Mucosa of rectum (tissue), 2 donors: ENCODE measurements around the gene PRRT4.

Experiments used
- H3K27ac ChIP-seq, 2 donors: one replicate each; pipeline ENCODE4 v1.7.0; 2013; ENCODE audit warnings: inconsistent platforms in 2 of 2, low read depth in 2 of 2, low read length in 2 of 2
- H3K27me3 ChIP-seq, 2 donors: one replicate each; pipeline ENCODE4 v1.7.0; 2013; ENCODE audit warnings: low read length in 2 of 2; ENCODE audit not compliant: control insufficient read depth in 2 of 2, insufficient read depth in 2 of 2
- H3K36me3 ChIP-seq, 2 donors: one replicate each; pipeline ENCODE4 v1.7.0; 2013; ENCODE audit warnings: low read length in 2 of 2; ENCODE audit not compliant: control insufficient read depth in 2 of 2, insufficient read depth in 2 of 2
- H3K4me1 ChIP-seq, 2 donors: one replicate each; pipeline ENCODE4 v1.7.0; 2013; ENCODE audit warnings: low read length in 2 of 2, mild to moderate bottlenecking in 1 of 2; ENCODE audit not compliant: control insufficient read depth in 2 of 2, insufficient read depth in 2 of 2
- H3K4me3 ChIP-seq, 2 donors: one replicate each; pipeline ENCODE4 v1.7.0; 2013; ENCODE audit warnings: low read length in 2 of 2
- H3K9ac ChIP-seq, 2 donors: one replicate each; pipeline ENCODE4 v1.7.0; 2013; ENCODE audit warnings: low read length in 2 of 2, low read depth in 1 of 2, mild to moderate bottlenecking in 1 of 2
- H3K9me3 ChIP-seq, 2 donors: one replicate each; pipeline ENCODE4 v1.7.0; 2013; ENCODE audit warnings: low read length in 2 of 2; ENCODE audit not compliant: control insufficient read depth in 2 of 2
- donor health status: healthy.
- donor health status: Normal muscosa, but diverticular disease.

The PRRT4 gene

DNA sequence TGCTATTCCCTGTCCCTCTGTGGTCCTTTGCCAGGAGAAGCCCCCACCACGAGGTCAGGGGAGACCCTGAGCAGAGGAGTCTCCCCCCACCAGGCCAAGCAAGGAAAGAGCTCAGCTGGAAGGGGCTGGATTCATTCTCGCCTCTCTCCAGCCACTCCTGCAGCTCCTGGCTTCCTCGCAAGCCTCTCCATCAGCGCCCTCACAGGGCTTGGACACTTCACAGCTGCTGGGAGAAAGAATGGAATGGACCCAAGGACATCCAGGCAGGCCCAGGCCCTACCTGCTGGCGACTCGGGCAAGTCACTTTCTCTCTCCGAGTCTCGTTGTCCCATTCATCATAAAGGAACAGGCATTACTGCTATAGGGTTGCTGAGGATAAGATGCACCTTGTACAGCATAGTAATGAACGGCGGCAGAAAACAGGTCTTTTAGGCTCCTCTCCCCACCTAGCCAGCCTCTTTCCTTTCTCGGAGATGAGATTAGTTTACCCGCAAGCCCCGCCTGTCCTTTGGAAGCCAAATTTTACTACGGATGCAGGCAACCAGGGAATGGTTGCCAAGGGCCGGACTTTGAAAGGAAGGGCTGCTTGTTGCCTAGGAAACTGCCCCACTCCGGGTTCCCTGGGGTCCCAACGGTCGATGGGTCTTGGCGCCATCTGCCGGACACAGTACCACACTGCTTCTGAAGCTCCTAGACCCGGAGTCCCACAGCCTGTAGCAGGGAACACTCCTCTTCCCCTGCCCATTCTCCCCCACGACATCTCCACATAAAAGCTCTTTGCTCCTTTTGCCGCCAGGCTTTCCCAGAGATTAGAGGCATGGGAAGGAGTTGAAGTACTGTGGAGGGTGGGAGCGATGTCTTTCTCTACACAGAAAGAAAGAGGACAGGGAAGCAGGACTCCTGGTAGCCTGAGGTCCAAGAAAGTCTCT lies 26.0 kb upstream of the PRRT4 start:
- H3K27me3 ChIP-seq, result peaks cover 0 to 2% of the 10 kb centered on the region in 2 donors
- H3K9ac ChIP-seq, result no peak overlapping the region
- H3K9me3 ChIP-seq, result no peaks in the 10 kb centered on the region
- no peak overlapping the region for H3K4me3 ChIP-seq
- H3K4me1 ChIP-seq, result no peaks in the 10 kb centered on the region
- no peak overlapping the region for H3K27ac ChIP-seq
- H3K36me3 ChIP-seq, result no peaks in the 10 kb centered on the region

DNA sequence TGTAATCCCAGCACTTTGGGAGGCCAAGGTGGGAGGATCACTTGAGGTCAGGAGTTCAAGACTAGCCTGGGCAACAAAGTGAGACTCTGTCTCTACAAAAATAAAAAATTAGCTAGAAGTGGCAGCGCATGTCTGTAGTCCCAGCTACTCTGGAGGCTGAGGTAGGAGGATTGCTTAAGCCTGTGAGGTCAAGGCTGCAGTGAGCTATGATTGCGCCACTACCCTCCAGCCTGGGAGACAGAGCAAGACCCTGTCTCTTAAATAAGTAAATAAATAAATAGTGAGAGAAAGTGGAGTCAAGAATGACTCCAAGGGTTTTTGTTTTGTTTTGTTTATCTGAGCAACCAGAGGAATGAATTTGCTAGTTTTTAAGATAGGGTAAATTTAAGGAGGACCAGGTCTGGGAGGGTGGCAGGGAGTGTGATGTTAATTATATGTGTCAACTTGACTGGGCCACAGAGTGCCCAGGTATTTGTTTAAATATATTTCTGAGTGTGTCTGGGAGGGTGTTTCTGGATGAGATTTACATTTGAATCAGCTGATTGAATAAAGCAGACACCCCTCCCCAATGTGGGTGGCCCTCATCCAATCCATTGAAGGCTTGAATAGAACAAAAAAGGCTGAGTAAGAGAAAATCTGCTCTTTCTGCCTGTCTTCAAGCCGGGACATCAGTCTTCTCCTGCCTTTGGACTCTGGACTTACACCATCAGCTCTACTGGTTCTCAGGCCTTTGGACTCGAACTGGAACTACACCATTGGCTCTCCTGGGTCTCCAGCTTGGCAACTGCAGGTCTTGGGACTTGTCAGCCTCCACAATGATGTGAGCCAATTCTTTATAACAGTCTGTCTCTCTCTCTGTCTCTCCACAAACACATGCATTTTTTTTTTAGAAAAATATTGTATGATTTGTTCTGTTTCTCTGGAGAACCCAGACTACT lies 24.8 kb upstream of the PRRT4 start:
- H3K27me3 ChIP-seq, result peaks cover 0 to 2% of the 10 kb centered on the region in 2 donors
- no peak overlapping the region for H3K4me3 ChIP-seq
- no peaks in the 10 kb centered on the region for H3K9me3 ChIP-seq
- H3K9ac ChIP-seq, result no peak overlapping the region
- no peak overlapping the region for H3K27ac ChIP-seq
- H3K36me3 ChIP-seq, result no peaks in the 10 kb centered on the region
- H3K4me1 ChIP-seq, result no peaks in the 10 kb centered on the region

DNA sequence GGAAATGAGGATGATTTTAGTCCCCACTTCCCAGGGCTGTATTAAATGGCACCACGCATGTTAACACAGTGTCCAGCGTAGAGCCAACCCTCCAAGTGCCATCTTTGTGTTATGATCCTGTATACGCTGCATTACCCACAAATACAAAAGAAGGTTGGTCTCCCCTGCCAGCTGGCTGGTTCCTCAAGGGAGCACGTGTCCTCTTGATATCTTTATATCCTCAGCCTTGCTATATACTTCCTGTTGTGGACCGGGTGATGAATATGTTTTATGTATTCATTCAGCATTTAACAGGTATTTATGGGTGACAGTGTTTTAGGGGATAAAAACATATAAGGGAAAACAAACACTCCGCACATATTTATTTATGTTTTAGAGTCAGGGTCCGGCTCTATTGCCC lies 23.2 kb upstream of the PRRT4 start:
- H3K36me3 ChIP-seq, result no peaks in the 10 kb centered on the region
- H3K27ac ChIP-seq, result no peak overlapping the region
- H3K4me3 ChIP-seq, result no peak overlapping the region
- H3K27me3 ChIP-seq, result peaks cover 0 to 2% of the 10 kb centered on the region in 2 donors
- no peaks in the 10 kb centered on the region for H3K4me1 ChIP-seq
- no peak overlapping the region for H3K9ac ChIP-seq
- no peaks in the 10 kb centered on the region for H3K9me3 ChIP-seq

DNA sequence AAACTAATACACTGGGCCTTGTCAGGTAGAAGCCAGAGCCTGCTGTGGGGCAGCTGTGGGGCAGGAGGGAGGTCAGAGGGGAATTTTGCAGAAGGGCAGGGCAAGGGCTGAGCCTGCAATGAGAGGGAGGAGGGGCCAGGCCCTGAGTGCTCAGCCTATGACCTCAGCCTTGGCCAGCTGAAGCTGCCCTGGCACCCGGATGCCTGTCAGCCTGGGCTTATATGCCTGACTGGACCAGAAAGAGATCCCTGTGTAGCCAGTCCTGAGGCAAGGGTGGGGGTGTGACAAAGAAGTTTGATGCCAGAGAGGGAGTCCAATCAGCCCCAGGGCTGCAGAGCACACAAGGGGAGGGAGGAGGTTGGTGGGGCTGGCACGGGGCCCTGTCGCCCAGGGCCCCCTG lies 22.3 kb upstream of the PRRT4 start:
- no peaks in the 10 kb centered on the region for H3K27me3 ChIP-seq
- H3K4me1 ChIP-seq, result no peaks in the 10 kb centered on the region
- H3K36me3 ChIP-seq, result no peaks in the 10 kb centered on the region
- no peak overlapping the region for H3K27ac ChIP-seq
- H3K4me3 ChIP-seq, result no peak overlapping the region
- no peak overlapping the region for H3K9ac ChIP-seq
- no peaks in the 10 kb centered on the region for H3K9me3 ChIP-seq

DNA sequence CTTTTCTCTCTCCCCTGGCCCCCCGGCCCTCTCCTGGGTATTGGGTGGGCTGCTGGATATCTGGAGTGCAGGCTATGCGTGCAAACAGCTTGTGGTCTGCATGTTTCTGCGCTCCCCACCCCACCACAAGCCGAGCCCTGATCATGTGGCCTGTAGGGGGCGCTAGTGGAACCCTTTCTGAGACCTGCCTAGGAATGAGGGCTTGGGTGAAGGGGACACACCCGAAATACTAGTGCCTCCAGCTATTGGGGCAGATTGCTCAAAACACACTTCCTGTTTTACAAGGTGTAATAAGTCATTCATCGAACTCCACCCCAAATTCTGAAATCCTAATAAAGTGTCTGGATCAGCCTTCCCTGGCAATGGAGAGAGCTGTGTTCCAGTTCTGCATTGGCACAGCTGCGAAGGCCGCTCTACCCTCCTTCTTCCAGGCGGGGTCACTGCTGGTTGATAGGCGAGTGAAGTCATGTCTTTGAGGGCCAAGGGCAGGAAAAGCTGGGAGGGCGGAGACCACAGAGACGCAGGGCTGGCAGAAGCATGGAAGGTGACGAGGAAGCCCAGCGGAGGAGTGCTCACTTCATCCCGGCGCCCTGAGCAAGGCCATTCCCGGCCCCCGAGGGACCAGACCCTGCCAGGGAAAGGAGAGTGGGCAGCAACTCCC lies 19.8 kb upstream of the PRRT4 start:
- no peak overlapping the region for H3K9ac ChIP-seq
- H3K9me3 ChIP-seq, result no peaks in the 10 kb centered on the region
- H3K4me1 ChIP-seq, result no peaks in the 10 kb centered on the region
- no peaks in the 10 kb centered on the region for H3K36me3 ChIP-seq
- H3K27me3 ChIP-seq, result no peaks in the 10 kb centered on the region
- no peak overlapping the region for H3K27ac ChIP-seq
- H3K4me3 ChIP-seq, result no peak overlapping the region

DNA sequence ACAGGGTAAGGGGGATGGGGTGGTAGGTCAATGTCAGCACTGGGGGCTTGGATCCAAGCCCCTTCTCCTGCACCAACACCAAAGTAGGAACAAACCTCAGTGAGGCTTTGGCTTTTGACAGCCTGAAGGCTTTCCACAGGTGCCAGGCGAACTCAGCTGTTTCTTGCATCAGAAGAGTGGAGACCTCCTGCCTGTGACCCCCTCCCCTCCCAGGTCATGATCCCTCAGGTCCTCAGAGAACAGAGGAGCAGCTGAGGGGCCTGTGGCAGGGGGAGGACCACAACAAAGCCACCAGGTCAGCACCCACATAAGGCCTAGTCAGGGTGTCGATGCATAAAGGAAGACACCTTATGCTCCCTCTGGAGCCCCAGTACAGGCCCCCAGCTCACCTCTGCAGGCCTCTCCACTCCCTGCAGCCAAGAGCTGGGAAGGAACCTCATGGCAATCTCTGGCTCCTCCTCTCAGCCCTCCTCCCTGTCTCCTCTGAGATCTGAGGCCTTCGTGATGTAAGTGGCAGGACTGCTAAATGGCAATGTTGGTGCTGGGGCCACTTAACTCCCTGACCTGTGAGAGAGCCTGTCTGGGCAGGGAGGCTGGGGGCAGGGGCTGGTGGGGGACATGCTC lies 19.1 kb upstream of the PRRT4 start:
- Histone ChIP-seq H3K9me3 (no peaks in the 10 kb centered on the region), H3K27ac (no peak overlapping the region), H3K4me3 (no peak overlapping the region), H3K9ac (no peak overlapping the region), H3K36me3 (no peaks in the 10 kb centered on the region), H3K27me3 (no peaks in the 10 kb centered on the region), H3K4me1 (no peaks in the 10 kb centered on the region)

DNA sequence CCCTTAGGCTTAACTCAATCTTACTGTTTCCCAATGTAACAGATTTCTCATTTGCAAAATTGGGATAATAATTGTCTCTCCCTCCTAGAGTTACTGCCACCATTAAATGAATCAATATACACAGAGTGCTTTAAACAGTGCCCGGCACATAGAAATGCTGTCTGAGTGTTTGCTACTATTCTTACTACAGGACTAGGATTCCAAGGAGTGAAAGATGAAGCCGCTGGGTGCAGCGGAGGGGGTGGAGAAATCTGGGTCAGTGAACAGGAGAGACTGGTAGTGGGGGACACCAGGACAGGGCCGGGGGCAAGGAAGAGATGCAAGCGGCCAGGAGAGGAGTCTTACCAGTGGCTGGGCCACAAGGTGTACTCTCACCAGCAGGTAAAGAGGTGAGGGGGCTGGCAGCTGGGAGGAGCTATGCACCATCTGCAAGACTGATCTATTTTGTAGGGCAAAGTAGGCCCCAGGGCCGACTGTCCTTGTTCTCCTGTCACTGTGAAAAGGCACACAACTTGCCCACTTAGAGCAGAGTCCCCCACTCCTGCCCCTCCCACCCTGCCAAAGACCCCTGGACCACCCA lies 18.5 kb upstream of the PRRT4 start:
- H3K27ac ChIP-seq, result no peak overlapping the region
- no peaks in the 10 kb centered on the region for H3K9me3 ChIP-seq
- no peak overlapping the region for H3K4me3 ChIP-seq
- H3K36me3 ChIP-seq, result no peaks in the 10 kb centered on the region
- no peaks in the 10 kb centered on the region for H3K27me3 ChIP-seq
- H3K4me1 ChIP-seq, result no peaks in the 10 kb centered on the region
- no peak overlapping the region for H3K9ac ChIP-seq

DNA sequence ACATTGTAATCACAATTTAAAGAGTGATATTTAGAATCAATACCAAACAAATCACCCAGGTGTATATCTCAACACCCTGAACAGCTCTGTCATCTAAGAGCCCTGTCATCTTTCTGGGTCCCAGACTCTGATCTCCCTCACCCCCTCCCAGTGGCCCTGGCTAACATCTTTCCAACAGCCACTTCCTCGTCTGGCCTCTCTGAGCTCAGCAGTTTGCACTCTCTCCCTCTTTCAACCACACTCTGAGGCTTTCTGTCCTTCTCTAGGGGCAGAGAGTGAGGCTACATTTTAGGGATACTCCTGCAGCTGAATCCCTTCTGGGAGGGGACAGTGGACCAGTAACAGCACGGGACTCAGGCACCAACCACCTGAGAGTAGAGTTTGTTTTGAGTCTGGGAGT lies 17.1 kb upstream of the PRRT4 start:
- H3K36me3 ChIP-seq, result no peaks in the 10 kb centered on the region
- no peak overlapping the region for H3K27ac ChIP-seq

DNA sequence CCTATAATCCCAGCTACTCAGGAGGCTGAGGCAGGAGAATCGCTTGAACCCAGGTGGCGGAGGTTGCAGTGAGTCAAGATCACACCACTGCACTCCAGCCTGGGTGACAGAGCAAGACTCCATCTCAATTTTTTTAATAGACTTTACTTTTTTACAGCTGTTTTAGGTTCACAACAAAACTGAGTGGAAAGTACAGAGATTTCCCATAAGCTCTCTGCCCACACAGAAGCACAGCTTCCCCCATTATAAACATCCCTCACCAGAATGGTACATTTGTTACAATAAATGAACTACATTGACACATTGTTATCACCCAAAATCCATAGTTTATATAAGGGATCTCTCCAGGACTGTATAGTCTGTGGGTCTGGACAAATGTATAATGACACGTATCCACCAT lies 14.6 kb upstream of the PRRT4 start:
- Histone ChIP-seq H3K4me3 (no peak overlapping the region), H3K36me3 (no peaks in the 10 kb centered on the region), H3K9ac (no peak overlapping the region), H3K4me1 (no peaks in the 10 kb centered on the region), H3K27me3 (no peaks in the 10 kb centered on the region), H3K27ac (no peak overlapping the region), H3K9me3 (no peaks in the 10 kb centered on the region)

More for the DNA sequence above, 17.1 kb upstream of the PRRT4 start:
- Histone ChIP-seq H3K4me3 (no peak overlapping the region), H3K27me3 (no peaks in the 10 kb centered on the region), H3K9ac (no peak overlapping the region), H3K4me1 (no peaks in the 10 kb centered on the region), H3K9me3 (no peaks in the 10 kb centered on the region)
